Suprapubic skin (tissue), 4 donors: Measurements from ENCODE around the gene IL22RA2. TPM values are rescaled to one million over a fixed set of nuclear protein-coding genes. Genes with fewer than 3 reads are reported as not detected.

ENCODE experiments used
- DNase-seq, 2 donors: peaks; one replicate each; pipeline ENCODE4 v3.0.0-alpha.2; 2019; ENCODE audit warnings: low spot score in 2 of 2
- H3K27ac ChIP-seq: fragments of 200-600 bp; sonication (generic); one replicate; pipeline ENCODE4 v1.5.1; 2019
- H3K27me3 ChIP-seq: fragments of 200-600 bp; sonication (generic); one replicate; pipeline ENCODE4 v1.5.1; 2019
- H3K36me3 ChIP-seq: fragments of 200-600 bp; sonication (generic); one replicate; pipeline ENCODE4 v1.5.1; 2019
- H3K4me1 ChIP-seq: fragments of 200-600 bp; sonication (generic); one replicate; pipeline ENCODE4 v1.5.1; 2019
- H3K4me3 ChIP-seq: fragments of 200-600 bp; sonication (generic); one replicate; pipeline ENCODE4 v1.5.1; 2019; ENCODE audit warnings: mild to moderate bottlenecking
- H3K9me3 ChIP-seq: fragments of 200-600 bp; sonication (generic); one replicate; pipeline ENCODE4 v1.5.1; 2019
- CTCF ChIP-seq, 2 donors: fragments of 200-600 bp in 1 of 2; fragments of 450-650 bp in 1 of 2; sonication (generic) in 1 of 2; IDR thresholded peaks; one replicate each; pipeline ENCODE4 v1.5.1; 2016 to 2019; ENCODE audit warnings: antibody characterized with exemption in 2 of 2, mild to moderate bottlenecking in 1 of 2, moderate library complexity in 1 of 2
- EP300 ChIP-seq: sonication (generic); formaldehyde crosslinking; IDR thresholded peaks from one replicate; pipeline ENCODE4 v1.6.1; 2017; ENCODE audit warnings: antibody characterized with exemption
- POLR2A ChIP-seq, 2 donors: fragments of 450-650 bp; IDR thresholded peaks; one replicate each; pipeline ENCODE4 v1.6.1; 2017; ENCODE audit warnings: antibody characterized with exemption in 2 of 2, mild to moderate bottlenecking in 2 of 2, moderate library complexity in 2 of 2
- POLR2AphosphoS5 ChIP-seq, 3 donors: sonication (generic); formaldehyde crosslinking; IDR thresholded peaks; one replicate each; pipeline ENCODE4 v1.6.1; 2017; ENCODE audit warnings: antibody characterized with exemption in 3 of 3
- WGBS: methylation state at CpG from one replicate; pipeline ENCODE4 v1.1.5; 2018; 5-methylcytosine and 5-hydroxymethylcytosine counted together
- total RNA-seq, 4 donors: library from RNA; depleted of rRNA; stranded (reverse); fragments of >200 nt; gene quantifications; one replicate each; pipeline ENCODE4 v1.1.0, GENCODE V29; 2016

The IL22RA2 gene
- total RNA-seq, 4 donors from 2014 or later: 0.26 to 0.56 TPM; not detected in 2

GRCh38 chr6:137126875-137127485 is 46.5 kb downstream of the IL22RA2 start:
- TF ChIP-seq EP300: no peak
- TF ChIP-seq POLR2AphosphoS5 (IDR thresholded peaks at IDR 0.05): no peak
- TF ChIP-seq CTCF (IDR thresholded peaks at IDR 0.05): no peak
- no peak for TF ChIP-seq POLR2A (IDR thresholded peaks at IDR 0.05)

GRCh38 chr6:137123078-137123477 is 50.4 kb downstream of the IL22RA2 start:
- Histone ChIP-seq H3K27me3 (no peaks in the 10 kb centered on the region), H3K4me3 (no peak overlapping the region), H3K9me3 (no peaks in the 10 kb centered on the region), H3K36me3 (no peaks in the 10 kb centered on the region), H3K4me1 (peaks cover 5% of the 10 kb centered on the region), H3K27ac (peak overlapping the region; percentile 54)
- TF ChIP-seq POLR2A (IDR thresholded peaks at IDR 0.05) (no peak), CTCF (IDR thresholded peaks at IDR 0.05) (no peak), POLR2AphosphoS5 (IDR thresholded peaks at IDR 0.05) (no peak), EP300 (no peak)
- DNase-seq: no peak
- 81% methylated on average over 2 of the region's 2 CpGs for WGBS

More at GRCh38 chr6:137126875-137127485, 46.5 kb downstream of the IL22RA2 start:
- no peak for DNase-seq
- Histone ChIP-seq H3K9me3 (peaks cover 3% of the 10 kb centered on the region), H3K27me3 (no peaks in the 10 kb centered on the region), H3K4me3 (no peak overlapping the region), H3K36me3 (no peaks in the 10 kb centered on the region), H3K27ac (no peak overlapping the region), H3K4me1 (no peaks in the 10 kb centered on the region)
- WGBS: 68% methylated on average over 2 of the region's 2 CpGs

DNA sequence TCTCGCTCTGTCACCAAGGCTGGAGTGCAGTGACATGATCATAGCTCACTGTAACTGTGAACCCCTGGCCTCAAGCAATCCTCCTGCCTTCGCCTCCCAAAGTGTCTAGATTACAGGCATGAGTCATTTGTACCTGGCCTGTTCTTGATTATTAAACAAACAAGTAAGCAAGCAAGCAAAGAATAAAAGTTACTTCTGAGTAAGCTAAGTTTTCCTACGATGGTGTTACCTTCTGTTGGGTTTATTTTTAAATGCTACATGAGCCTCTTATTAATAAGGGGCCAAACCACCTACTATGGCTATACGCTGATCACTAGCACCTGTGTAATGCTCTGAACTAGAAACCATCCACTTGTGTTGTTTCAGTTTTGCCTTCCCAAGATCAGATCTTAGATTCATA is 50.8 kb downstream of the IL22RA2 start:
- WGBS: 59% methylated on average over 4 of the region's 4 CpGs
- Histone ChIP-seq H3K9me3 (no peaks in the 10 kb centered on the region), H3K27ac (peak overlapping the region; percentile 54), H3K36me3 (no peaks in the 10 kb centered on the region), H3K27me3 (no peaks in the 10 kb centered on the region), H3K4me1 (peaks cover 5% of the 10 kb centered on the region), H3K4me3 (no peak overlapping the region)
- no peak for DNase-seq
- TF ChIP-seq CTCF (IDR thresholded peaks at IDR 0.05): no peak
- no peak for TF ChIP-seq EP300
- TF ChIP-seq POLR2AphosphoS5 (IDR thresholded peaks at IDR 0.05): no peak
- TF ChIP-seq POLR2A (IDR thresholded peaks at IDR 0.05): no peak

- DNase-seq: no peak
- H3K4me1 ChIP-seq: peaks cover 8% of the 10 kb centered on the region
- no peak overlapping the region for H3K4me3 ChIP-seq
- H3K36me3 ChIP-seq: no peaks in the 10 kb centered on the region
- WGBS: 46% methylated on average over 2 of the region's 2 CpGs
- H3K9me3 ChIP-seq: no peaks in the 10 kb centered on the region
- no peak for TF ChIP-seq EP300
- no peak for TF ChIP-seq CTCF (IDR thresholded peaks at IDR 0.05)
- TF ChIP-seq POLR2AphosphoS5 (IDR thresholded peaks at IDR 0.05): no peak
- TF ChIP-seq POLR2A (IDR thresholded peaks at IDR 0.05): no peak
- peak overlapping the region; percentile 17 for H3K27ac ChIP-seq
- H3K27me3 ChIP-seq: no peaks in the 10 kb centered on the region
These were observed 51.9 kb downstream of the IL22RA2 start for GRCh38 chr6:137121401-137121997.

DNA sequence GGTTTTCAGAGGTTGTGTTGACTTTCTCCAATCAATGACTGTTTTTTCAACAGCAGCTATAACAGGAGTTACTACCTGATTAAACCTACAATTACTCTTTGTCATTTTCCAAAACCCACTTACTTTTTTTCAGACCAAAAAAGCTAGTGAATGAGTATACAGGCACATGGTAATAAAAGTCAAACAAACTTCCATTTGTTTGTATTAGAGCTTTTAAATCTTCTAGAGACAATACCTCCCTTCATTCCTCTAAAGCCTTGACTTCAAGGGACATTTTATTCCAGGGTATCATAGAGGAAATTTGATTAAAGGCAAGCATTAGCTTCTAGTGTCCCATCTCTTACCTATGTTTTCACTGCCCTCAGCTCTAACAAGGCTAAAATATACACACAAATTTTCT is 52.7 kb downstream of the IL22RA2 start:
- no peak for TF ChIP-seq POLR2A (IDR thresholded peaks at IDR 0.05)
- no peak for TF ChIP-seq CTCF (IDR thresholded peaks at IDR 0.05)
- TF ChIP-seq EP300: no peak
- TF ChIP-seq POLR2AphosphoS5 (IDR thresholded peaks at IDR 0.05): no peak
- H3K36me3 ChIP-seq: no peaks in the 10 kb centered on the region
- no peaks in the 10 kb centered on the region for H3K27me3 ChIP-seq
- peak overlapping the region; percentile 6 for H3K27ac ChIP-seq
- no peaks in the 10 kb centered on the region for H3K9me3 ChIP-seq
- no peak overlapping the region for H3K4me3 ChIP-seq
- peaks cover 12% of the 10 kb centered on the region for H3K4me1 ChIP-seq
- no peak for DNase-seq
